GM12801 (cell line): ENCODE data around the gene NIPSNAP2.

ENCODE experiments used
- TF ChIP-seq, protein P1 (sequence below): IDR thresholded peaks from one replicate; pipeline ENCODE4 v1.5.1; 2011; ENCODE audit warnings: control low read depth; ENCODE audit not compliant: insufficient read length; ENCODE audit errors: extremely low read depth

The NIPSNAP2 gene

DNA sequence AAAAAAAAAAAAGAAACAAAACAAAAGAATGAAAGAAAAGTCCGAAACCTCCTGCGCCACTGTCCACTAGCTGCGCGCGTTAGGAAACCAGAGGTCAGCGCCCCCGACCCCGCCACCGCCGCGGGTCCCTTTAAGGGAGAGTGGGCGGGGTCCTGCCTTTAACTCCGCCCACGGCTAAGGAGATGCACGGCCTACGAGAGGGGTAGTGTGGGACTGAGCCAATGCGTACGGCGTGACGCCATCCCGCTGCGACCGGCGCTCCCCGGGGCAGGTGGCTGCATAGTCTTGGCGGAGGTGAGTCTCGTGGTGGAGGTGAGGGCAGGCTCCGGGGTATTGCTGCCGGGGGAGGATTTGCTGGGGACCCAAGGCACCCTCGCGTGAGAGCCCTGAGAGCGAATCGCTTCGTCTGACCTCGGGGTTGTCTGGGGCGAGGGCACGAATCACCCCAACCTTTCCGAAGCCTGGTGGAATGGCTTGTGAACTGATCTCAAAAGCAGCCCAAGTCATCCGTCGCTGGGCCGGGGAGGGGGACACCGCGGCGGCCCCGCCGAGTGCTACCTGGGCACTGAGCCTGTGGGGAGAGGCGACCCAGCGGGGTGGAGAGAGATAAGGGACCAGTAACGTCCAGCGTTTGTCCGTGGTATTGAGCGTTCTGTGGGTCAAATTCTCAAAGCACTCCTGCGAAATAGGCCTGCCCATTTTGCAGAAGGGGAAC, 12.6 kb upstream of the NIPSNAP2 start, which contains the start of gene MRPS17:
TSS of gene MRPS17 (plus strand) at position 241 of the 715 bp plus-strand sequence. CDS start 1,319 bp downstream, outside the sequence.
- TF ChIP-seq, protein P1, sequence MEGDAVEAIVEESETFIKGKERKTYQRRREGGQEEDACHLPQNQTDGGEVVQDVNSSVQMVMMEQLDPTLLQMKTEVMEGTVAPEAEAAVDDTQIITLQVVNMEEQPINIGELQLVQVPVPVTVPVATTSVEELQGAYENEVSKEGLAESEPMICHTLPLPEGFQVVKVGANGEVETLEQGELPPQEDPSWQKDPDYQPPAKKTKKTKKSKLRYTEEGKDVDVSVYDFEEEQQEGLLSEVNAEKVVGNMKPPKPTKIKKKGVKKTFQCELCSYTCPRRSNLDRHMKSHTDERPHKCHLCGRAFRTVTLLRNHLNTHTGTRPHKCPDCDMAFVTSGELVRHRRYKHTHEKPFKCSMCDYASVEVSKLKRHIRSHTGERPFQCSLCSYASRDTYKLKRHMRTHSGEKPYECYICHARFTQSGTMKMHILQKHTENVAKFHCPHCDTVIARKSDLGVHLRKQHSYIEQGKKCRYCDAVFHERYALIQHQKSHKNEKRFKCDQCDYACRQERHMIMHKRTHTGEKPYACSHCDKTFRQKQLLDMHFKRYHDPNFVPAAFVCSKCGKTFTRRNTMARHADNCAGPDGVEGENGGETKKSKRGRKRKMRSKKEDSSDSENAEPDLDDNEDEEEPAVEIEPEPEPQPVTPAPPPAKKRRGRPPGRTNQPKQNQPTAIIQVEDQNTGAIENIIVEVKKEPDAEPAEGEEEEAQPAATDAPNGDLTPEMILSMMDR: no peak

DNA sequence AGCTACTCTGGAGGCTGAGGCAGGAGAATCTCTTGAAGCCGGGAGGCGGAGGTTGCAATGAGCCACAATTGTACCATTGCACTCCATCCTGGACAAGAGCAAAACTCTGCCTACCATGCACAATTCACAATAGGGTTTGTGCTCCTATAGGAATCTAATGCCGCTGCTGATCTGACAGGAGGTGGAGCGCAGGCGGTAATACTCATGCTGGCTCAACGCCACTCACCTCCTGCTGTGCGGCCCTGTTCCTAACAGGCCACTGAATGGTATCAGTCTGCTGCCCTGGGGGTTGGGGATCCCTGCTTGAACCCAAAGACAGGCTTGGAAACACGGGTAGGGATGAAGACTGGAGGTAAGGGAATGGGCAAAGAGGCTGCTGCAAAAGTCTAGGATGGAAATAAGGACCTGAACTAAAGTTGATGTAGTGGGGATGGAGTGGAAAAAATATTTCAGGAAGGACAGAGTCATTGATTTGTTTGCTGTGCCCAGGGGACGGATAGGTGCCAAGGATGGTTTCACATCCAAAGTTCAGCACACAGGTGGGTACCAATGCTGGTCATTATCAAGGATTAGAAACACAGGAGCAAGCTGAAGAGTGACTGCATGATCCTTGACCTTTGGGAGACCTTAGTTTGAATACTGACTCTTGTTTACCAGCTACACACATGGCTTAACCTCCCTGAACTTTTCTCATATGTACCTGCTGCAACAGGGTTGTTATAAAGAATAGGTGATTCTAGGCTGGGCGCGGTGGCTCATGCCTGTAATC, 10.5 kb upstream of the NIPSNAP2 start:
- TF ChIP-seq, protein P1: no peak

DNA sequence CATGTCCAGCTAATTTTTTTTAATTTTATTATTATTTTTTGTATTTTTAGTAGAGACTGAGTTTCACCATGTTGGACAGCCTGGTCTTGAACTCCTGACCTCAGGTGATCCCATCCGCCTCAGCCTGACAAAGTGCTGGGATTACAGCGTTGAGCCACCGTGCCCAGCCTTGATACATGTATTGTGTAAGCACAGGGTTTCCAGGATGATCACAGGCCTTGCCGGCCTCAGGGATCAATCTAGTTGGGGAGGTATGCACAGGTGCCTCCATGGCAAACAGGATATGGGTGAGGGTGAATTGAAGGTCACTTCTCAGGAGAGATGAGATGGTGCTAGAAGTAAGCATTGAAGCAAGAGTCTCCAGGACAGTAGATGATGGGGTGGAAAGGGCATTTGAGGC, 7.2 kb upstream of the NIPSNAP2 start:
- TF ChIP-seq, protein P1: no peak

DNA sequence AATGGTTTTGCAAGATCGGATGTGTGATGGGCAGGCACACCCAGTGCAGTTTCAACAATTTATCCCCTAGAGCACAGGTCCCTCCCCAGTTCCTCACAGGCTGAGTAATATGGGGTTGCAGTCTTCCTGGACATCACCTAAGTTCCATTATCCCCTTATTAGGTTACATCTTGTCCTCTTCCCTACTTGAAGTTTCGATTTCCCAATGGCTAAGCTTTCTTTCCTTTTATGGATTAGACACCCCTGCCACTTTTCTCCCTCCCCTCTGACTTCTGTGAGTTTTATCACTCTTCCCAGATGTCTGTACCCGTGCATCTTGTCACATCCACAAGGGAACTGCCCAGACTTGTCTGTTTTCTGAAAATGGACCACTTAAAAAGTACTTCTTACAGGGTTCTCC, 2.4 kb upstream of the NIPSNAP2 start:
- TF ChIP-seq, protein P1: no peak

DNA sequence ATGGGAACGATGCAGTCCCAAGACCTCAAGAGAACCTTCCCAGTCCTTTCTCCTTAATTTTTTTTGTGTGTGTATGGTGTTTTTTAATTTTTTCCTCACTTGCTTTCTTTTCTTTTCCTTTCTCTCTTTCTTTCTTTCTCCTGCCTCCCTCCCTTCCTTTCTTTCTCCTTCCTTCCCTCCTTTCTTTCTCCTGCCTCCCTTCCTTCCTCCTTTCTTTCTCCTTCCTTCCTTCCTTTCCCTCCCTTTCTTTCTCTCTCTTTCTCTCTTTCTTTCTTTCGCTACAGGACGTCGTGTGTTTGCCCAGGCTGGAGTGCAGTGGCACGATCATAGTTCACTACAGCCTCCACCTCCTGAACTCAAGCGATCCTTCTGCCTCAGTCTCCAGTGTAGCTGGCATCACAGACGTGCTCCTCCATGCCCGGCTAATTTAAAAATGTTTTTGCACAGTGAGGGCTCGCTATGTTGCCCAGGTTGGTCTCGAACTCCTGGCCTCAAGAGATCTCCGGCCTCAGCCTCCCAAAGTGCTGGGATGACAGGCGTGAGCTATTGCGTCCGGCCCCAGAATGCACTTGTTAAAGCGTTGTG, 709 bp upstream of the NIPSNAP2 start:
- TF ChIP-seq, protein P1: no peak

DNA sequence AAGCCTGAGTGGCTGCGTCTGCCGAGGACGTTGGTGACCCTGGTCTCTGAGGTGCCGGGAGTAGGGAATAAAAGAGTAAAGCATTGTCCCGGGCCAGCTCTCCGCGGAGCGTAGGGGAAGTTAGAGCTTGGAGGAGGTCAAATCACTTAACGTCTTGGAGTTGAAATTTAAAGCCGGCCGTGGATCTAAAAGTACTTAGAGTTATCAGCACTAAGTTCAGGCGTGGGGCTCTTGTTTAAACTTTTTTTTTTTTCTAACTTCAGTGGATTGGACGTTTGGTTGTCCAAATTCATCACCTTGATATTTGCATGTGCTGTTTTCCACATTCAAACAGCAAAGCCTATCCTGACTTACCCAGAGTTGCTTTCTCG, 700 bp downstream of the NIPSNAP2 start:
- TF ChIP-seq, protein P1: no peak

DNA sequence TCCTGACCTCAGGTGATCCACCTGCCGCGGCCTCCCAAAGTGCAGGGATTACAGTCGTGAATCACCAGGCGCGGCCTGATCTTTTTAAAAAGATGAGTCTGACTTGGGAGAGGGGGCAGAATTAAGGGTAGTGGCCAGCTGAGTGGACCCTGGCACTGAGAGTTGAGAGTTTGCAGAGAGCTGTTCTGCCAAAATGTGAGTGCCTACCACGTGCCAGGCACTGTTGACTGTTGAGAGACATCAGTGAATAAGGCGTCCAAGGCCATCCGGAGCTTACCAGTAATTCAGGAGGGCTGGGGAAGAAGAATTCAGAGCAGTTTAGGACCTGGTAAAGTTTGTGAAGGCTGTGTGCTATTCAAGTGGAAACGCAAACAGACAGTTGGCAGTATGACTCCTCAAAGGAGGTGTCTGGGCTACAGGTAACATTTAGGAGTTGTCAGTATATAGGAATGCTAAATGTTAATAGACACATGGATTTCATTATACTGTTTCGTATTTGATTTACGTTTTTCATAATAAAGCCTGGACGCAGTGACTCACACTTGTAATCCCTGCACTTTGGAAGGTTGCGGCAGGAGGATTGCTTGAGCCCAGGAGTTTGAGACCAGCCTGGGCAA, 1.5 kb downstream of the NIPSNAP2 start:
- TF ChIP-seq, protein P1: no peak
